ENCODE results near the gene CALHM2.
"Not testable (repeated sequence)": the region's sequence is repeated elsewhere in the genome, so short reads cannot be mapped to it uniquely, and the experiment has no call there.

Gene CALHM2

GRCh38 chr10:103419101-103419500, 33.1 kb downstream of the CALHM2 start:
- no peak for DNase-seq (ENCODE audit: low read depth in 2 of 2, low spot score in 1 of 2)

- no peak for DNase-seq (ENCODE audit: low read depth in 2 of 2, low spot score in 1 of 2)
These were observed 34.6 kb downstream of the CALHM2 start for GRCh38 chr10:103417601-103418000.

GRCh38 chr10:103417148-103417469, 35.1 kb downstream of the CALHM2 start:
- DNase-seq (ENCODE audit: low read depth in 2 of 2, low spot score in 1 of 2): not testable (repeated sequence)

- DNase-seq (ENCODE audit: low read depth in 2 of 2, low spot score in 1 of 2): peak; percentile 15 to 45
These were observed 35.6 kb downstream of the CALHM2 start for GRCh38 chr10:103416436-103417147.

GRCh38 chr10:103415581-103415980, 36.6 kb downstream of the CALHM2 start:
- no peak for DNase-seq (ENCODE audit: low read depth in 2 of 2, low spot score in 1 of 2)

GRCh38 chr10:103413564-103413963, 38.6 kb downstream of the CALHM2 start:
- DNase-seq (ENCODE audit: low read depth in 2 of 2, low spot score in 1 of 2): no peak

- no peak for DNase-seq (ENCODE audit: low read depth in 2 of 2, low spot score in 1 of 2)
These were observed 54.9 kb downstream of the CALHM2 start for GRCh38 chr10:103397191-103397825.

- DNase-seq (ENCODE audit: low read depth in 2 of 2, low spot score in 1 of 2): no peak
These were observed 55.4 kb downstream of the CALHM2 start for GRCh38 chr10:103396789-103397087.
